Right lobe of liver (tissue), 4 donors: Measurements from ENCODE around the gene GPSM3.

Experiments
- CTCF ChIP-seq, 4 donors: fragments of 200-600 bp in 3 of 4; fragments of 450-650 bp in 1 of 4; IDR thresholded peaks; one replicate each; pipeline versions ENCODE4 v1.5.1 to v1.8.0; 2016 to 2022; ENCODE audit warnings: antibody characterized with exemption in 4 of 4, mild to moderate bottlenecking in 2 of 4
- POLR2A ChIP-seq: fragments of 450-650 bp; IDR thresholded peaks from one replicate; pipeline ENCODE4 v1.6.1; 2017; ENCODE audit warnings: antibody characterized with exemption, mild to moderate bottlenecking
- donor health status: DM: no; HTN: no; CAD: no.
- donor health status: DM: no; HTN: no; CAD: no.
- donor health status: DM: no; HTN: yes; CAD: no.

GRCh38 chr6:32177788-32178546, 14.5 kb downstream of the GPSM3 start, which contains the start of gene RNF5:
- TF ChIP-seq CTCF (IDR thresholded peaks at IDR 0.05) = no peak
- peak; percentile 31 for TF ChIP-seq POLR2A
